ENCODE data around the gene RILPL1.
"Not testable (repeated sequence)": the region's sequence is repeated elsewhere in the genome, so short reads cannot be mapped to it uniquely, and the experiment has no call there.

Gene RILPL1

DNA sequence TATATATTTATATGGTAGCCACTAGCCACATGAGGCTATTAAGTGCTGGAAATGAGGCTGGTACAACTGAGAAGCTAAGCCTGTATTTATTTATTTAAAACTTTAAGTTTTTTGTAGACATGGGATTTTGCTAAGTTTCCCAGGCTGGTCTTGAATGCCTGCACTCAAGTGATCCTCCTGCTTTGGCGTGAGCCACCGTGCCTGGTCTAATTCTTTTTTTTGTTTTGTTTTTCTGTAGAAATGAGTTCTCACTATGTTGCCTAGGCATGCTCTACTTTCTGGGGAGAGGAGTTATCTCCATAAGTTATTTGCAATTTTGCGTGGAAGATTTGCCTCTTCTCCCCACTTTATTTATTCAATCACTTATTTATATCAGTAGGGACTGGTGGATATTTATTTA is 80.4 kb downstream of the RILPL1 start:
- Histone ChIP-seq H2BK5ac (ENCODE audit: low read depth, low read length, poor library complexity) (no peak overlapping the region), H3K36me3 (ENCODE audit: control insufficient read depth in 1 of 2, insufficient read depth in 2 of 2, low read length in 2 of 2) (no peaks in the 10 kb centered on the region), H2BK120ac (ENCODE audit: insufficient read depth, low read length, poor library complexity) (no peak overlapping the region), H3K27ac (ENCODE audit: low read depth, low read length) (no peak overlapping the region), H4K8ac (ENCODE audit: low read depth, low read length) (no peak overlapping the region), H3K4ac (ENCODE audit: low read depth, low read length) (no peak overlapping the region), H3K18ac (ENCODE audit: low read length) (no peak overlapping the region), H4K12ac (ENCODE audit: low read depth, low read length) (no peak overlapping the region), H3K4me1 (ENCODE audit: control insufficient read depth in 1 of 2, insufficient read depth in 2 of 2, low read length in 2 of 2) (no peaks in the 10 kb centered on the region), H3K23ac (ENCODE audit: low read length) (no peak overlapping the region), H3K79me2 (ENCODE audit: control insufficient read depth, insufficient read depth, low read length, poor library complexity) (peaks cover 2% of the 10 kb centered on the region), H4K91ac (ENCODE audit: low read depth, low read length) (no peak overlapping the region), H2AK5ac (ENCODE audit: low read length) (no peak overlapping the region), H3K4me3 (ENCODE audit: low read depth, low read length) (no peak overlapping the region), H3K9ac (ENCODE audit: low read length) (no peak overlapping the region), H2BK12ac (ENCODE audit: low read length) (no peak overlapping the region), H3K14ac (ENCODE audit: low read length) (no peak overlapping the region), H3K9me3 (ENCODE audit: insufficient read depth, low read depth, low read length) (no peaks in the 10 kb centered on the region), H3K4me2 (ENCODE audit: low read length) (no peak overlapping the region), H2AFZ (ENCODE audit: insufficient read depth, low read length, poor library complexity) (no peak overlapping the region), H3K27me3 (ENCODE audit: insufficient read depth, low read length) (no peaks in the 10 kb centered on the region), H3K79me1 (ENCODE audit: low read length) (peaks cover 2% of the 10 kb centered on the region)
- no peak for DNase-seq
- no CpG with 5 or more reads among the region's 3 CpGs for WGBS (ENCODE audit: extremely low coverage, insufficient coverage, insufficient read length)

DNA sequence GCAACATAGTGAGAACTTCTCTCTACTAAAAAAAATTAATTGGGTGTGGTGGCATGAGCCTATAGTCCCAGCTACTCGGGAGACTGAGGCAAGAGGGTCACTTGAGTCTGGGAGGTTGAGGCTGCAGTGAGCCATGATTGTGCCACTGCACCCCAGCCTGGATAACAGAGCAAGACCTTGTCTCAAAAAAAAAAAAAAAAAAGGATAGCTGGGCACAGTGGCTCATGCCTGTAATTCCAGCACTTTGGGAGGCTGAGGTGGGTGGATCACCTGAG is 81.3 kb downstream of the RILPL1 start:
- not testable (repeated sequence) for H3K23ac ChIP-seq (ENCODE audit: low read length); H2AFZ ChIP-seq (ENCODE audit: insufficient read depth, low read length, poor library complexity)
- WGBS (ENCODE audit: extremely low coverage, insufficient coverage, insufficient read length): no CpG with 5 or more reads among the region's 1 CpG

DNA sequence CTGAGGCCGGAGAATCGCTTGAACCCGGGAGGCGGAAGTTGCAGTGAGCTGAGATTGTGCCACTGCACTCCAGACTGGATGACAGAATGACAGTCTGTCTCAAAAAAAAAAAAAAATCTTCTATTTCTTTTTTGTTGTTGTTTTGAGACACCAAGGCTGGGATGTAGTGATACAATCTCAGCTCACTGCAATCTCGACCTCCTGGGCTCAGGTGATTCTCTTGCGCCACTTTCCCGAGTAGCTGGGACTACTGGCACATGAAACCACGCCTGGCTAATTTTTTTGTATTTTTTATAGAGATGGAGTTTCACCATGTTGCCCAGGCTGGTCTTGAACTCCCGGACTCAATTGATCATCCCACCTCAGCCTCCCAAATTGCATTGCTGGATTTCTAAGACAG is 82.9 kb downstream of the RILPL1 start:
- peaks cover 5% of the 10 kb centered on the region in 2 experiments for H3K4me1 ChIP-seq (ENCODE audit: control insufficient read depth in 1 of 2, insufficient read depth in 2 of 2, low read length in 2 of 2)
- no peaks in the 10 kb centered on the region for H3K36me3 ChIP-seq (ENCODE audit: control insufficient read depth in 1 of 2, insufficient read depth in 2 of 2, low read length in 2 of 2)
- H2AFZ ChIP-seq (ENCODE audit: insufficient read depth, low read length, poor library complexity): no peak overlapping the region
- H3K27ac ChIP-seq (ENCODE audit: low read depth, low read length): no peak overlapping the region
- no peaks in the 10 kb centered on the region for H3K9me3 ChIP-seq (ENCODE audit: insufficient read depth, low read depth, low read length)
- H4K12ac ChIP-seq (ENCODE audit: low read depth, low read length): no peak overlapping the region
- H3K4me2 ChIP-seq (ENCODE audit: low read length): no peak overlapping the region
- H3K4ac ChIP-seq (ENCODE audit: low read depth, low read length): no peak overlapping the region
- no peak overlapping the region for H3K4me3 ChIP-seq (ENCODE audit: low read depth, low read length)
- no peak overlapping the region for H2BK12ac ChIP-seq (ENCODE audit: low read length)
- no peak overlapping the region for H4K8ac ChIP-seq (ENCODE audit: low read depth, low read length)
- no peak overlapping the region for H2BK120ac ChIP-seq (ENCODE audit: insufficient read depth, low read length, poor library complexity)
- H3K18ac ChIP-seq (ENCODE audit: low read length): no peak overlapping the region
- H3K23ac ChIP-seq (ENCODE audit: low read length): no peak overlapping the region
- H3K27me3 ChIP-seq (ENCODE audit: insufficient read depth, low read length): no peaks in the 10 kb centered on the region
- H3K79me2 ChIP-seq (ENCODE audit: control insufficient read depth, insufficient read depth, low read length, poor library complexity): peaks cover 2% of the 10 kb centered on the region
- H2AK5ac ChIP-seq (ENCODE audit: low read length): no peak overlapping the region
- no peak overlapping the region for H3K14ac ChIP-seq (ENCODE audit: low read length)
- H4K91ac ChIP-seq (ENCODE audit: low read depth, low read length): no peak overlapping the region
- no peak overlapping the region for H3K9ac ChIP-seq (ENCODE audit: low read length)
- no CpG with 5 or more reads among the region's 9 CpGs for WGBS (ENCODE audit: extremely low coverage, insufficient coverage, insufficient read length)
- H2BK5ac ChIP-seq (ENCODE audit: low read depth, low read length, poor library complexity): no peak overlapping the region
- DNase-seq: peak; percentile 77 to 83
- peaks cover 2% of the 10 kb centered on the region for H3K79me1 ChIP-seq (ENCODE audit: low read length)

More for the DNA sequence above, 81.3 kb downstream of the RILPL1 start:
- not testable (repeated sequence) for H2BK120ac ChIP-seq (ENCODE audit: insufficient read depth, low read length, poor library complexity); H3K18ac ChIP-seq (ENCODE audit: low read length); H3K79me2 ChIP-seq (ENCODE audit: control insufficient read depth, insufficient read depth, low read length, poor library complexity); H3K9me3 ChIP-seq (ENCODE audit: insufficient read depth, low read depth, low read length); H3K27me3 ChIP-seq (ENCODE audit: insufficient read depth, low read length); H3K4me3 ChIP-seq (ENCODE audit: low read depth, low read length); H2BK12ac ChIP-seq (ENCODE audit: low read length); H3K27ac ChIP-seq (ENCODE audit: low read depth, low read length); H4K12ac ChIP-seq (ENCODE audit: low read depth, low read length); H2AK5ac ChIP-seq (ENCODE audit: low read length); H2BK5ac ChIP-seq (ENCODE audit: low read depth, low read length, poor library complexity); H3K4me1 ChIP-seq (ENCODE audit: control insufficient read depth in 1 of 2, insufficient read depth in 2 of 2, low read length in 2 of 2); H3K79me1 ChIP-seq (ENCODE audit: low read length); H4K8ac ChIP-seq (ENCODE audit: low read depth, low read length); H3K4me2 ChIP-seq (ENCODE audit: low read length); H3K14ac ChIP-seq (ENCODE audit: low read length); H3K4ac ChIP-seq (ENCODE audit: low read depth, low read length); H3K9ac ChIP-seq (ENCODE audit: low read length); H3K36me3 ChIP-seq (ENCODE audit: control insufficient read depth in 1 of 2, insufficient read depth in 2 of 2, low read length in 2 of 2); DNase-seq
- H4K91ac ChIP-seq (ENCODE audit: low read depth, low read length): peak overlapping the region; percentile 24

DNA sequence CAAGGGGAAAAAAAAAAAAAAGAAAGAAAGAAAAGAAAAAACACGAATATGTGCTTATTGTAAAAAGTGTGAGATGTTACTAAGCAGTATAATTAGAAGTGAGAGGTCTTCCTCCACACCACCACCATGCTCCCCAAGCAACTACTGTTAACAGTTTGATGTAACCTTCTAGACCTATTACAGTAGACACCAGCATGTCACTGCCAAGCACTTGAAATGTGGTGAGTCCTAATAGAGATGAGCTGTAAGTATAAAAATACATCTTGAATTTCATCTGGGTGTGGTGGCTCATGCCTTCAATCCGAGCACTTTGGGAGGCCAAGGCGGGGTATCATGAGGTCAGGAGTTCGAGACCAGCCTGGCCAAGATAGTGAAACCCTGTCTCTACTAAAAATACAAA is 83.7 kb downstream of the RILPL1 start:
- Histone ChIP-seq H2AFZ (ENCODE audit: insufficient read depth, low read length, poor library complexity) (no peak overlapping the region), H3K9ac (ENCODE audit: low read length) (no peak overlapping the region), H3K36me3 (ENCODE audit: control insufficient read depth in 1 of 2, insufficient read depth in 2 of 2, low read length in 2 of 2) (no peaks in the 10 kb centered on the region), H4K91ac (ENCODE audit: low read depth, low read length) (peak overlapping the region; percentile 76), H2AK5ac (ENCODE audit: low read length) (no peak overlapping the region), H4K8ac (ENCODE audit: low read depth, low read length) (no peak overlapping the region), H3K9me3 (ENCODE audit: insufficient read depth, low read depth, low read length) (no peaks in the 10 kb centered on the region), H4K12ac (ENCODE audit: low read depth, low read length) (no peak overlapping the region), H3K4me2 (ENCODE audit: low read length) (no peak overlapping the region), H3K18ac (ENCODE audit: low read length) (no peak overlapping the region), H3K14ac (ENCODE audit: low read length) (no peak overlapping the region), H3K27me3 (ENCODE audit: insufficient read depth, low read length) (no peaks in the 10 kb centered on the region), H3K23ac (ENCODE audit: low read length) (no peak overlapping the region), H3K4ac (ENCODE audit: low read depth, low read length) (no peak overlapping the region), H2BK12ac (ENCODE audit: low read length) (no peak overlapping the region), H2BK120ac (ENCODE audit: insufficient read depth, low read length, poor library complexity) (no peak overlapping the region), H3K79me2 (ENCODE audit: control insufficient read depth, insufficient read depth, low read length, poor library complexity) (peaks cover 2% of the 10 kb centered on the region), H3K4me3 (ENCODE audit: low read depth, low read length) (no peak overlapping the region), H2BK5ac (ENCODE audit: low read depth, low read length, poor library complexity) (no peak overlapping the region), H3K79me1 (ENCODE audit: low read length) (peaks cover 2% of the 10 kb centered on the region), H3K4me1 (ENCODE audit: control insufficient read depth in 1 of 2, insufficient read depth in 2 of 2, low read length in 2 of 2) (peaks cover 5% of the 10 kb centered on the region in 2 experiments), H3K27ac (ENCODE audit: low read depth, low read length) (no peak overlapping the region)
- peak; percentile 46 to 59 for DNase-seq
- WGBS (ENCODE audit: extremely low coverage, insufficient coverage, insufficient read length): no CpG with 5 or more reads among the region's 4 CpGs

Measured in trophoblast cell (in vitro differentiated cells and primary cell).